GM21423 (cell line): ENCODE results near the gene HRH3.

ENCODE experiments used
- ATAC-seq: cut with Tn5 transposase; IDR thresholded peaks from one replicate; pipeline ENCODE4 v1.9.1; 2021; ENCODE audit warnings: mild to moderate bottlenecking, moderate library complexity; ENCODE audit not compliant: unreplicated experiment

The HRH3 gene

DNA sequence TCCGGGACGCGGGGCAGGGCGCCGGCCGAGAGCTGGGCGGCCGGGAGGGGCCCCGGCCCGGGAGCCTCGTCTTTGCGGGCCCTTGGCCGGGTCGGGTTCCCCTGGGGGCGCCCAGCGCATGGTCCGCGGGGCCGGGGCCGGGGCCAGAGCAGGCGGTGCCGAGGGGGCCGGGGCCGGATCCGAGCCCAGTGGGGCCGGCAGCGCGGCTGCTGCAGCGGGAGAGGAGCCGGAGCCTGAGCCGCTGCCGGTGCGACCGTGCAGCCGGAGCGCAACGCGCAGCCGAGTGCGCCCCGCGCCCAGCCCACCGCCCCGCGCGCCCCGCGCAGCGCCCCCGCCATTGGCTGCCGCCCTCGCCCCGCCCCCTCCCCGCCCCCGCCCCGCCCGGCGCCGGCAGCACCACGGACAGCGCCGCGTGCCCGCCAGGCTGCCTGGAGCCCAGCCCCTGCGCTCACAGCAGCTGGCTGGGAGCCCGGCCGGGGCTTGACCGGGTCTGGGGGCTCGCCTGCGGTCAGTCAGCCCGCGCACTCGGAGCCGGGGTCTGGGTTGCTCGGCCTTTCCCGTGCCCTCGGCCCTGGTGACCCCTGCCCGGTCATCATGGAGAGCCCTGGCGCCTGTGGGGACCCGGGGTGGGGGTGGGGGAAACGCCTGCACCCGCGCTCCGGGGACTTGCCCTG is at the start of gene HRH3:
HRH3 (minus strand) TSS at position 287 of the 674 bp plus-strand sequence. CDS start 308 bp downstream, outside the sequence.
- ATAC-seq: peak; percentile 47

DNA sequence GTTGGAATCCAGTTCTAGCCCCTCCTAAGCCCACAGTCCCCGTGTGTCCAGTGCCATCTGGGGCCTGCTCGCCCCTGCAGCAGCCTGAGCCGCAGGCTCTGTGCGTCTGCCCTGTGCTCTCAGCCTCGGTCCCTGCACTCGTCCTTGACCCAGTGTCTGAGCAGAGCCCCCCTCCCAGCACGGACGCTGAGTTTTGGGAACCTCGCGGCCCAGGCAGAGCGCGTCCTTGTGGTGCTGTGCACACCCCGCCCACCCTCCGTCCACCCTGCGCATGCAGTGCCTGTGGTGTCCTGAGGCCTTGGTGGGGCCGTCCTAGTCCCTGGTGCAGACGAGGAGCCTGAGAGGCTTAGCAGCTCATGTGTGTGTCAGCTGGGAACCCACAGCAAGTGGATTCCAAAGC is 49.8 kb upstream of the HRH3 start:
- ATAC-seq: no peak

DNA sequence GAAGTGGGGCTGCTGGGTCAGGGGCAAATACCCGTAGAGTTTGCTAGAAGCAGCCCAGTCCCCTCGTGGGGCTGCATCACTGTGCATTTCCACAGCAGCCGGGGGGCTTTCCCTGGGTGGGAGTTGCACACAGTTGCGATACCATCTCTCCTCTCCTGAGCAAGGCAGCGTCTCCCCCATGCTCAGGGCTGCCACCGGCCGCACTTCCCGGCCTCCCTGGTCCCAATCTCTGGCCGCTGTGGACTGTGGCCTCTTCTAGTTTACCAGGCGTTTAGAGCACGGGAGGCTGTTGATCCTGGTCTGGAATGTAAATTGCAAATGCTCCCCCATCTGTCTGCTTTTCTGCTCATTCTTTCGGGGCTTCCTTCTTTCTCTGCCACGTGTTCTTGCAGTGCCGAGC is 49.3 kb upstream of the HRH3 start:
- no peak for ATAC-seq

DNA sequence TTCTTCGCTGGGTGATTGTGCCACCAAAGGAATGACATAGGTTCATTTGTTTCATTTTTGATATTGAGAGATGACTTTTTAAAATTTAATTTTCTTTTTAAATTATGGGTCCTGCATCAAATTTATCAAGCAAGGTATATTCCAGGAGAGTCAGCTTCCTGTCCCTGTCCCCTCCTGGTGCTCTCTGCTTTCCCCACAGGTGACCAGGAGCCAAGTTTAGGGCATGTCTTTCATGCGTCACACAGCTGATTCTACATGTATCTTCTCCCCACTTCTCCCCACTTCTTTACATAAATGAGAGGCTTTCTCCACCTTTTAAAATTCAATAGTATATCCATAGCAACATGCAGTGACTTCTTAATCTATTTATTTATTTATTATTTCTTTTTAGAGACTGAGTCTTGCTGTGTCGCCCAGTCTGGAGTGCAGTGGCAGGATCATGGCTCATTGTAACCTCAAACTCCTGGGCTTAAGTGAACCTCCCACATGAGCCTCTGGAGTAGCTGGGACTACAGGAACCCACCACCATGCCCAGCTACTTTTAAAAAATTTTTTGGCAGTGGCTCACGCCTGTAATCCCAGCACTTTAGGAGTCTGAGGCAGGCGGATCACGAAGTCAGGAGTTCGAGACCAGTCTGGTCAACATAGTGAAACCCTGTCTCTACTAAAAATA is 48.3 kb upstream of the HRH3 start:
- no peak for ATAC-seq

- no peak for ATAC-seq
Measured at GRCh38 chr20:62267543-62267942, 47.5 kb upstream of the HRH3 start.

DNA sequence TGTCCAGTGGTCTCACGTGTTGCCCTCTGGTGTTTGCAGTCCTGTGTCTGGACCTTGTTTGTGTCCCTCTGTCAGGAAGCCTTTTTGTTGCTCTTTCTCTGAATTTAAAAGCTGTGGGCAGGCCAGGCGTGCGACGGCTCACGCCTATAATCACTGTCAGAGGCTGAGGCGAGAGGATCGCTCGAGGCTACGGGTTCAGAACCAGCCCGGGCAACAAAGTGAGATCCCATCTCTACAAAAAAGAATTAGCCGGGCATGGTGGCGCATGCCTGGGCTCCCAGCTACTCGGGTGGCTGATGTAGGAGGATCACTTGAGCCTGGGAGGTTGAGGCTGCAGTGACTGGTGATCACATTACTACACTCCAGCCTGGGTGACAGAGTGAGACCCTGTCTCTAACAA is 46.8 kb upstream of the HRH3 start:
- no peak for ATAC-seq

DNA sequence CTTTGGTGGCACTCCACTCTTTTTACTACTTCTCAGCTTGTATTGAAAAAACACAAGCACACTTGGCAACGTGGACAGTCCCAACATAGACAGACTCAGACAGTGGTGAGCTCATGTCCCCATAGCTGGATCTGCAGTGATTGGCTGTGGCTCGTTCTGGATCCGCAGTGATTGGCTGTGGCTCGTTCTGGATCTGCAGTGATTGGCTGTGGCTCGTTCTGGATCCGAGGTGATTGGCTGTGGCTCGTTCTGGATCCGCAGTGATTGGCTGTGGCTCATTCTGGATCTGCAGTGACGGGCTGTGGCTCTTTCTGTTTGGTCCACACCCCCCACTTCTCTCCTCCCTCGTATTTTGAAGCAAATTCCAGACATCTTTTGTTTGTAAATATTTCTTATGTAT is 46.3 kb upstream of the HRH3 start:
- no peak for ATAC-seq

GRCh38 chr20:62265365-62265764 is 45.3 kb upstream of the HRH3 start:
- ATAC-seq: no peak

DNA sequence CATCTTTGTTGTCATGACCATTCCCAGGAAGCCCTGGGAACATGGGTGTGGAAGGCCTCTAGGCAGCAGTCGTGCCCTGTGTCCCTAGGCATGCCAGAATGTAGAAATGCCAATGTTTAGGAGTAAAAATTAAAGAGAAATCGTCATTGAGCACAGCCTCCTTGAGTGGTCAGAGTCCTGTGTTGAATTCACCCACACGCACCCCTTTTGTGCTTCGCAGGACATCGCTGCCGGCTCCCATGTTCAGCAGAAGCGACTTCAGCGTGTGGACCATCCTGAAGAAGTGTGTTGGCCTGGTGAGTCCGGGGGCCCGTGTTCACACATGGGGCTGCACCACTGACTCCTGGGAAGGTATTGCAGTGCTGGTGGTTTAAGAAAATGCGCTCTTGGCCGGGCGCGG is 43.3 kb upstream of the HRH3 start:
- ATAC-seq: no peak

DNA sequence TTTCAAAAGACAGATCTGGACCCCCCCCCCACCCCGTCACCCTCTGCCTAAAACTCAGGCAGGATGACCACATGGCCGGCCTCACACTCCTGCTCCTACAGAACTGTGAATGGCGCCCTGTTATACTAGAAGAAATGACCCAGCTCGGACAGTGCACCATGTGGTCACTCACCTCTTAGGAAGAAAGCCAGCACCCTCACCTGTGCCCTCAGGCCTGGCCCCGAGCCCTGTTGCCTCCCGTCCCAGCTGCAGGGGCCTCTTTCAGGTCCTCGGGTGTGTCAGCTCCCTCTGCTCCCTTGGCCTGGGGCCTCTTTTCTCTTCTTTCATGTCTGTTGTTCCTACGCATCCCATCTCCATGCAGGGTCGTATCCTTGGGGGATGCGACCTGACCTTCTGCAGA is 42.0 kb upstream of the HRH3 start:
- ATAC-seq: no peak

- ATAC-seq: no peak
Measured at GRCh38 chr20:62259294-62259565, 39.2 kb upstream of the HRH3 start.

- ATAC-seq: no peak
Measured at GRCh38 chr20:62258499-62259293, 38.6 kb upstream of the HRH3 start.

- no peak for ATAC-seq
Measured at GRCh38 chr20:62255976-62256375, 35.9 kb upstream of the HRH3 start.

DNA sequence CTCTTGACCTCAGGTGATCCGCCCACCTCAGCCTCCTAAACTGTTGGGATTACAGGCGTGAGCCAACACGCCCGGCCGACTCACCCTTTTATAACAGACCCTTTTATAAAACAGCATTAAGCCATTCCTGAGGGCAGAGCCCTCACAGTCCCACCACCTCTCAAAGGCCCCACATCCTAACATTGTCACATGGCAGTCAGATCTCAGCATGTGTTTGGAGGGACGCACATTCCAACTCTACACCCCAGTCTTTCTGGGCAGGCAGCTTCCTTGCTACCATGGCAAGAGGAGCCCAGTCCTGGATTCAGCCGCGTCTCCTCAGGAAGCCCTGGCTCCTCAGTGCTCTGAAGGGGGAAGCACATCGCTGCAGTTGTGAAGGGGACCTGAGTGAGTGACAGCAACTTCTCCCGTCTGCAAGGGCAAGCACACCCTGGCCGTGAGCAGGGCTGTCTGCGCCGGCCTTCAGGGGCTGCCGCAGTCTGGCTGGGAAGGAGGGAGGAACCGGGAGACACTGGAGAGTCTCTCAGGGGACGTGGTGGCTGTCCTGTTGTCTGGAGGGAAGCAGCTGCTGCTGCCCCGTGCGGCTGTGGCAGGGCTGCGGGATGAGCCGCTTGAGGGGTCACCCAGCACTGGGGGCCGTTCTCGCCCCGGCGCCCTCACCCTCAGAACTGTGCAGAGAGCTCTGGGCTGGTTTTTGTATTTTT is 34.1 kb upstream of the HRH3 start:
- no peak for ATAC-seq

DNA sequence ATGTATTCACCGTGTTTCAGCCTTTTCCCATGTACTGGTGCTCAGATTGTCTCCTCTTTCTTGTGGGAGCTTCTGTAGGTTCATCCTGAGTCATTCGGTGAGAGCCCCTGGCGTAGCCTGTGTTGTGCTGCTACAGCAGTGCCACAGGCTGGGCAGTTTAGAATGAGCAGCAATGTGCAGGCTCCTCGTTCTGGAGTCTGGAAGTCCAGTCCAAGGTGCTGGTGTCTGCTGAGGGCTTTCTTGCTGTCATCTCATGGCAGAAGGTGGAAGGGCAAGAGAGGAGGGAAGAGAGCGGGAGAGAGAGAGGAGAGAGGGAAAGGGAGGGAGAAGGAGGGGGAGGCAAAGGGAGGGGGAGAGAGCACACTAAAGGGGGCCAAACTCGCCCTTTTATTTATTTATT is 33.3 kb upstream of the HRH3 start:
- no peak for ATAC-seq

DNA sequence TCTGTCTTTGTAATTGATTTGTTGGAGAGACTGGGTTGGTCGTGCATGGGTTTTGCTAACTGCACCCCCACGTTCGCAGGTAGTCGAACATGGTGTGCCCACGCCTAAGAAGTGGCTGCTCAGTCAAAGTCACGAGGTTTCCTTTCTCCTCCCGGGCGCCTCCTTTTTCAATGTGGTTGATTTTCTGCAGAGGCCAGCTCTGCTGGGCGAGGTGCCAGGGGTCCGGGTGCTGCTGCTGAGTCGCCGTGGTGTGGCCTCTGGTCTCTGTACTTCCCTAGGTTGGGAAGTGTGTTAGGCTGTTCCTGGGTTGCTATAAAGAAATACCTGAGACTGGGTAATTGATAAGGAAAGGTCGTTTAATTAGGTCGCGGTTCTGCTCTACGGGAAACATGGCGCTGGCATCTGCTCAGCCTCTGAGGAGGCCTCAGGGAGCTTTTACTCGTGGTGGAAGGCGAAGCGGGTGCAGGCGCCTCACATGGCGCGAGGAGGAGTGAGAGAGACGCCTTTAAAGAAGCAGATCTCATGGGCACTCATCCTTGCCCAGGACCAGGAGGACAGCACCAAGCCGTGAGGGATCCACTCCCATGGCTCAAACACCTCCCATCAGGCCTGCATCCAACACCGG is 32.4 kb upstream of the HRH3 start:
- ATAC-seq: no peak

DNA sequence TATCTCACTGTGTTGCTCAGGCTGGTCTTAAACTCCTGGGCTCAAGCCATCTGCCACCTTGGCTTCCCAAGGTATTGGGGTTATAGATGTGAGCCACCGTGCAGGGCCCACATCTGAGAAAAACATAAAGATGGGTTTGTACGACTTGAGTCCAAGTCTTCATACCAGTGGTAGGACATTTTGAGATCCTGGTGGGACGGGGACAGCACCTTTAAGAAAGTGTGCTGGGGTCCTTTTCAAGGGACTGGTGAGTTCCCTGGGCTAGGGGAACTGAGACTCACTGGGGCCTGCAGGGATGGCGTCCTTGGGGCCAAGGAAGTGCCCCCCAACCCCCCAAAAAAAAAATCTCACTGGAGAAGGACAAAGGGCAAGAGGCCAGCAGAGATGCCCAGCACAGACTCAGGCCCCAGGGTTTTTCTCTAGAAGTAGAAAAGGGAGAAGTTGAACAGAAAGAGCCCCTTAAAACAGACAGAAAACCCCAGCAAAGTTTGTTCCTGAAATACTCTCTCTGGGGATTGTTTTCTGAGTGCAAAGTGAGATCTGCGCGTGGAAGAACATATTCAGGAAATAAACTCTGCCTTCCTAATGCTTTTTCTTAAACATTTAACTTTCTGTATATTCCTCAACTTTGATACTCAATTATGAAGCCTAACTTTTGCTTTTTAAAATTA is 28.9 kb upstream of the HRH3 start:
- ATAC-seq: no peak

DNA sequence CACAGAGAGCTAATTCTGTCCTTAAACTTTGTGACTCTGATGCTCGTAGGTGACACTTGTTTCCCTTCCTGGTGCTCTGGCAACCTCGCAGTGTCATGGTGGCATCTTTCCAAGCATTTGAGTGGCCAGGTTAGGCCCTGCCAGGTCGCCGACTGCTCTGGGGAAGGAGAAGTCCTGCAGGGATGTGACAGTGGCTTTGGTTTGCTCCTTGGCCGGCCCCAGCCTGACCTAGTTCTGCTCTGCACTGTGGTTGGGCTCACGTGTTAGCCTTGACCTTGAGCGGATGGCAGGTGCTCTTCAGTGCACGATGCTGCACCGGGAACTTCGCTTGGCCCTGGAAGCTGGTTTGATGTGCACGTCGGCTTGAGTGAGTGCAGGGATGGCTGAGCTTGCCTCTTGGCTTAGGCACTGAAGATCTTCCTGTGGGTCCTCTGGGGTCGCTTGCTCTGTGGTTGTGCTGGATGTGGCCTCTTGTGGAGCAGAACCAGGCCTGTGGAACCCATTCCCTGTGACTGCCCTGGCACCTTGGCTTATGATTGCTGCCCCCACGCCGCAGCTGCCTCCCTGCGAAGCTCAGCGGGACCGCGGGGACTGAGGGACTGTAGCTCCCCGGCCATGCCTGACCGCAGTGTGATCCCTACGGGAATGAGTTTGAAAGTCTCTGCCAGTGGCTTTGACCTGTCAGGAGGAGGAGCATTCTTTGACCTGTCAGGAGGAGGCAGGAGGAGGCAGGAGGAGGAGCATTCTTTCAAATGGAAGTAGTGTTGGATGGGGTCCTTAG is 27.0 kb upstream of the HRH3 start:
- ATAC-seq: no peak

DNA sequence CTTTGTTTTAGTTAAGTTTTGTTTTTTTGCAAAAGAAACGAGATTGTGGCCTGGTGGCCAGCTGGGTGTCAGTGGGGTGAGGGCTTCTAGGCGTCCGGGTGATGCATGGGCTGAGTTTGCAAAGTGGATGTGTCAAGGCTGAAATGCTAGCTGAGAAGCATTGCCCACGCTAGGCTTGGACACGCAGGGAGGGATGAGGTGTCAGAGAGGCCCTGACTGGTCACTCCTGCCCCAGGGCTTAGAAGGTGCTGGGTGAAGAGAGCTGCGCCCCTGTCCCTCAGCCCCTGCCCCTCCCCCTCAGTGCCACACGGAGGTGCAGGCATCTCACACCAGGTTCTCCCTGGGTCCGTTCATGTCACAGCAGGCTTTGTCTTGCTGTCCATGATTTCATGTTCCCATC is 26.4 kb upstream of the HRH3 start:
- no peak for ATAC-seq

DNA sequence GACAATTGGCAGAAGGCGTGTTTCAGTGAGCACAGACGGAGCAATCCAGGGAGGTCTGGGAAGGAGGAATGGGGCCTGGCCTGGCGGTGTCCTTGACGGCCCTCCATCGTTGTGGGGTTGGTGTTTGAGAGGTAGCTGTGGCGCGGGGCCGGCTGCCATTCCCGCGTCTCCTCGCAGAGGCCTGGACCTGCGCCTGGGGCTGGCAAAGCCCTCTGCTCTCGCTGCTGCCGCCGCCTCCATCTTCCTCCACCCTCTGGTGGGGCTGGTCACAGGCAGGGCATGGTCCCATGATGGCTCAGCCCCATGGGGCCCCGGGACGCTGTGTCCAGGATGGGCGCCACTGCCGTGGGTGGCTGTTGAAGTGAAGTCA is 25.8 kb upstream of the HRH3 start:
- ATAC-seq: no peak
